Glutamatergic neuron (in vitro differentiated cells): ENCODE results near the gene FOS. TPM values are rescaled to one million over a fixed set of nuclear protein-coding genes. Genes with fewer than 3 reads are reported as not detected.

Source experiments
- DNase-seq: peaks from one replicate; pipeline ENCODE4 v3.0.0; 2022
- H3K27ac Mint-ChIP-seq: one replicate; pipeline ENCODE4 v1.8.0; 2020; ENCODE audit warnings: mild to moderate bottlenecking, mixed read lengths, inconsistent platforms; ENCODE audit not compliant: unreplicated experiment
- H3K27me3 Mint-ChIP-seq: one replicate; pipeline ENCODE4 v1.8.0; 2020; ENCODE audit warnings: mild to moderate bottlenecking, moderate library complexity, mixed read lengths, inconsistent platforms; ENCODE audit not compliant: unreplicated experiment
- H3K36me3 Mint-ChIP-seq: one replicate; pipeline ENCODE4 v1.8.0; 2020; ENCODE audit warnings: mild to moderate bottlenecking, mixed read lengths, inconsistent platforms; ENCODE audit not compliant: unreplicated experiment
- H3K4me1 Mint-ChIP-seq: one replicate; pipeline ENCODE4 v1.8.0; 2020; ENCODE audit warnings: mild to moderate bottlenecking, low read depth, mixed read lengths, inconsistent platforms; ENCODE audit not compliant: unreplicated experiment
- H3K4me3 Mint-ChIP-seq: one replicate; pipeline ENCODE4 v1.8.0; 2020; ENCODE audit warnings: mild to moderate bottlenecking, mixed read lengths, inconsistent platforms; ENCODE audit not compliant: unreplicated experiment
- H3K9me3 Mint-ChIP-seq: one replicate; pipeline ENCODE4 v1.8.0; 2020; ENCODE audit warnings: mild to moderate bottlenecking, moderate library complexity, mixed read lengths, inconsistent platforms; ENCODE audit not compliant: unreplicated experiment
- CTCF ChIP-seq: fragments of 200-600 bp; sonication (generic); IDR thresholded peaks from one replicate; pipeline ENCODE4 v1.5.0; 2021; ENCODE audit not compliant: partially characterized antibody, unreplicated experiment
- total RNA-seq: library from RNA; stranded (reverse); fragmentation: NEBNext Ultra II Directional; extraction: Animal tissue kit (Norgen Biotek cat#: 25700); gene quantifications from one replicate; pipeline ENCODE4 v1.2.1, GENCODE V29; 2021; ENCODE audit not compliant: unreplicated experiment

The FOS gene
- total RNA-seq, 1 donor from 2014 or later, result 2.9 TPM

GRCh38 chr14:75249958-75250336, 28.7 kb upstream of the FOS start:
- Mint-ChIP-seq H3K27ac (no peak overlapping the region), H3K27me3 (peaks cover 7% of the 10 kb centered on the region), H3K9me3 (peaks cover 4% of the 10 kb centered on the region), H3K4me1 (peaks cover 4% of the 10 kb centered on the region), H3K4me3 (no peak overlapping the region), H3K36me3 (no peaks in the 10 kb centered on the region)
- no peak for DNase-seq
- TF ChIP-seq CTCF, result no peak

- peaks cover 4% of the 10 kb centered on the region for H3K9me3 Mint-ChIP-seq
- no peak overlapping the region for H3K27ac Mint-ChIP-seq
- no peaks in the 10 kb centered on the region for H3K36me3 Mint-ChIP-seq
- H3K4me3 Mint-ChIP-seq, result no peak overlapping the region
- H3K4me1 Mint-ChIP-seq, result peaks cover 4% of the 10 kb centered on the region
- DNase-seq, result no peak
- TF ChIP-seq CTCF, result no peak
- H3K27me3 Mint-ChIP-seq, result peaks cover 6% of the 10 kb centered on the region
These were observed 27.8 kb upstream of the FOS start for GRCh38 chr14:75250800-75251199.

- H3K27me3 Mint-ChIP-seq, result peaks cover 4% of the 10 kb centered on the region
- no peaks in the 10 kb centered on the region for H3K36me3 Mint-ChIP-seq
- no peak overlapping the region for H3K4me3 Mint-ChIP-seq
- H3K27ac Mint-ChIP-seq, result no peak overlapping the region
- H3K4me1 Mint-ChIP-seq, result peaks cover 4% of the 10 kb centered on the region
- no peak for DNase-seq
- no peak for TF ChIP-seq CTCF
- H3K9me3 Mint-ChIP-seq, result peaks cover 3% of the 10 kb centered on the region
These were observed 26.3 kb upstream of the FOS start for GRCh38 chr14:75252254-75252837.

GRCh38 chr14:75254381-75254822, 24.2 kb upstream of the FOS start:
- no peak for DNase-seq
- H3K9me3 Mint-ChIP-seq, result peaks cover 3% of the 10 kb centered on the region
- H3K36me3 Mint-ChIP-seq, result no peaks in the 10 kb centered on the region
- H3K4me3 Mint-ChIP-seq, result no peak overlapping the region
- no peak overlapping the region for H3K27ac Mint-ChIP-seq
- H3K4me1 Mint-ChIP-seq, result peaks cover 12% of the 10 kb centered on the region
- TF ChIP-seq CTCF, result no peak
- peaks cover 7% of the 10 kb centered on the region for H3K27me3 Mint-ChIP-seq

GRCh38 chr14:75254901-75255584, 23.6 kb upstream of the FOS start:
- peaks cover 14% of the 10 kb centered on the region for H3K4me1 Mint-ChIP-seq
- no peak for TF ChIP-seq CTCF
- no peak for DNase-seq
- peaks cover 5% of the 10 kb centered on the region for H3K9me3 Mint-ChIP-seq
- peak overlapping the region; percentile 55 for H3K4me3 Mint-ChIP-seq
- H3K36me3 Mint-ChIP-seq, result no peaks in the 10 kb centered on the region
- H3K27me3 Mint-ChIP-seq, result peaks cover 7% of the 10 kb centered on the region
- no peak overlapping the region for H3K27ac Mint-ChIP-seq
